Stimulated activated CD4-positive, alpha-beta T cell treated with anti-CD3 and anti-CD28 coated beads, TNF-alpha, amount 100 ng/mL, for 1 hour (primary cell): Measurements from ENCODE around the gene GPRIN3.

Source experiments
- DNase-seq, 3 donors: peaks; one replicate each; pipeline ENCODE4 v3.0.0-alpha.2; 2020; ENCODE audit warnings: low read depth in 3 of 3, low spot score in 1 of 3

GPRIN3 gene

DNA sequence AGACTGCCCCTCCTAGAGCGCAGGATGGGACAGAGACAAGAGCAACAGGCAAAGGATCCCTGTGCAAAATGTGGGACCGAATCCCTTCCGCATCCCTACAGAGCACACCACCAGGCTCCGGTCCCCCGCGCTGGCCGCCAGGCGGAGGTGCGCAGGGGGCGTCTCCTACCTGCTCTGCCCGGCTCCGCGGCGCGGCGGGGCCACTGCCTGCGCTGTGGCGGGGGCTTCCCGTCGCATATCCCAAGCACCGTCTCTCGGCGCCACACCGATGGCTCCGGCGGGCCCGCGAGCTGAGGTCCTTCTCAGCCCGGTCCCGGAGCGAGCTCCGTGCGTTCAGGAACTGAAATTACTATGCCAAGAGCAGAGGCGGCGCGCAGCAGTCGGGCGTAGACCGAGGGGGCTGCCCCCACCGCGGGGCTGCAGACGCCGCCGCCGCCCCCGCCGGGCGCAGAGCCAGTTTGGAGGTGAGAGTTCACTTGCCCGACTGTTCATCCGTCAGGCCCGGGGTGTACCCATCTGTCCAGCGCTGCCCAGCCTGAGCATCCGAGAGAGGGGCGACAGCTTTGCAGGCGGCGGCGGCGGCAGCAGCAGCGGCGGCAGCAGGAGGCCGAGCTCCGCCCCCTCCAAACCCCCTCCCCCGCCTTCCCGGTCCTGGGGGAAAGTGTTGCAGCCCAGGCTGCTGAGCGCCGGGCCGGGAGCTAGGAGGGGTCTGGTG is at the start of gene GPRIN3:
GPRIN3 (minus strand) TSS at position 355 of the 715 bp plus-strand sequence. CDS start 57,690 bp downstream, outside the sequence.
- peak in 2 of 3 donors; percentile 30 to 65 for DNase-seq

DNA sequence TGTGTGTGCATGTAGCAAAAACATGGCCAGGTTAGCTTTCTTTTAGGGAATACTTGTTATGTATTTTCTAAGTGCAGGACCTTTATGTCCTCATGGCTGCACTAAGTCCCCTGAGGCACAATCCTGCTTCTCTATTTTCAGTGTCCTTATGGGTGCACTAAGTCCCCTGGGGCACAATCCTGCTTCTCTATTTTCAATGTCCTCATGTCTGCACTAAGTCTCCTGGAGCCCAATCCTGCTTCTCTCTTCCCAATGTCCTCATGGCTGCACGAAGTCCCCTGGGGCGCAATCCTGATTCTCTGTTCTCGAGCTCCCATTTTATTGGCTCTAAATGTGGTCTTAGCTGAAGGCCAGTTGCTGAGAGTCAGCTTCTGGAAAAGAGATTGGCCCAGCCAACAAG is 49.7 kb upstream of the GPRIN3 start:
- DNase-seq, result no peak

DNA sequence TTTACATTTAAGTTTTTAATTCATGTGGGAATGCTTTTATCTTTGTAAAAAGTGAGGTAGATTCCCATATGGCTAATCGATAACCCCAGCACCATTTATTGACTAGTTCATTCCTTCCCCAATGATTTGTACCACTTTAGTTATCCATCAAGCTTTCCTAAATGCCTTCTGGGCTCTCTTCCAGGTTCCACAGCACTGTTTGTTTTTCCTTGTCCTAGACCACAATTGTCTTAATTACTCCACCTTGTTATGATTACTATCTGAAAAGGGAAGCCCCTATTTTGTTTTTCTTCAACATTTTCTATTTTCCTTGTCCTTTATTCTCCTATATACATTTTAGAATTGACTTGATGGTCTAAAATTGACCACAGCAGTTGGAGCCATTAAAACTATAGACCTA is 48.5 kb upstream of the GPRIN3 start:
- DNase-seq, result no peak

DNA sequence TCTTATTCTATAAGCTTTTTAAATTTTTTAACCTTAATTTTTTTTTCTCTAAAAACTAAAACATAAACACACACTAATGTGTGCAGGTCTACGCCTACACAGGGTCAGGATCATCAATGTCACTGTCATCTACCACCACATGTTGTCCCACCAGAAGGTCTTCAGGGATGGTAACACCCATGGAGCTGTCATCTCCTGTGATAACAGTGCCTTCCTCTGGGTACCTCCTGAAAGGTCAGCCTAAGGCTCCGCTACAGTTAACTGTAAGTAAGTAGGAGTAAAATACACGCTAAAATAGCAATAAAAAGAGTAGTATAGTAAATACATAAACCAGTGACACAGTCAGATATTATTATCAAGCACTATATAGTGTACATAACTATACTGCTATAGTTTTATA is 45.9 kb upstream of the GPRIN3 start:
- no peak for DNase-seq

DNA sequence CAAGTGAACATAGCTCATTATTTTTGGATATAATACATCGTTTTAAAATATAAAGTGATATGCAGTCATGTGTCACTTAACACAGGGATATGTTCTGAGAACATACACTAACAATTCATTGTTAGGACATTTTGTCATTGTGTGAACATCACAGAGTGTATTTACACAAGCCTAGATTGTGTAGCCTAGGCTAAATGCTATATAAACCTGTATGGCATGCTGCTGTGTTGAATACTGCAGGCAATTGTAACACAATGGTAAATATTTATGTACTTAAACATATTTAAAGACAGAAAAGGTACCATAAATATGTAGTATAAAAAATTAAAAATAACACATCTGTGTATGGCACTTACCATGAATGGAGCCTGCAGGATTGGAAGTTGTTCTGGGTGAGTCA is 44.9 kb upstream of the GPRIN3 start:
- no peak for DNase-seq

DNA sequence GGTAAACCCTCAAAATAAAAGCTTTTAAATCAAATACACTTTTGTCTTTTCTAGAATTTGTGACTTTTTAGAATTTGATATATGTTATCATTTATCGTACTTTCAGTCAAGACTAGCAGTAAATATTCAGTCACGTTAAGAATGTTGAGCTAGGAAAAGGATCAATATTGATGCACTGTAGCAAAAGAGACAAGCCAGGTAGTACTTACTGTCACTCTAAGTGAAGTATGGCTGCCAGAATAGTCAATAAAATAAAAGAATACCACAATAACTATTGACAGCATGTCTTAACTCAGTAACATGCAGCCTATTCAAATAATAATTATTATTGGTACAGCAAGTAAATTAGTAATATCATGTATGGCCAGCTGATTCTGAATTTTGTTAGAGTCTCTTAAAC is 43.6 kb upstream of the GPRIN3 start:
- DNase-seq, result no peak

DNA sequence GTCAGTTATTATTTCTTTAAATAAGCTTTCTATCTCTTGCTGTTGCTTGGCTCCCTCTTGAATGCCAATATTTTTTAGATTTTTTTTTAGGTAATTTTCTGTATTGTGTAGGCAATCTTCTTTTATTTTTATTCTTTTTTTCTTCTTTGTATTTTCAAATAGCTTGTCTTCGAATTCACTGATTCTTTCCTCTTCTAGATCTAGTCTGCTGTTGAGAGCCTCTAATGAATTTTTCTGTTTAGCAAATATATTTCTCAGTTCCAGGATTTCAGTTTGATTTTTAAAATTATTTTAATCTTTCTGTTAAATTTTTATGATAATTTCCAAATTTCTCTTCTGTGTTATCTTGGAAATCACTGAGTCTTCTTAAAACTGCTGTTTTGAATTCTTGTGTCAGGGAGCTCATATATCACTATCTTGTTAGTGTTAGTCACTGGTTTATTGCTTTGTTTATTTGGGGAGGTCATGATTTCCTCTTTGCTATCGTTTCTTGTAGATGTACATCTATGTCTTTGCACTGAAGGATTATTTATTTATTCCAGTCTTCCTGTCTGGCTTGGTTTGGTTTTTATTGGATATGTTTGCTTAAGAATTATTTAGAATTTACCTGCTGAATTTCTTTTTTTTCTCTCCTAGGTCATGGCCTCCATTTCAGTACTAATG is 39.9 kb upstream of the GPRIN3 start:
- DNase-seq, result no peak

DNA sequence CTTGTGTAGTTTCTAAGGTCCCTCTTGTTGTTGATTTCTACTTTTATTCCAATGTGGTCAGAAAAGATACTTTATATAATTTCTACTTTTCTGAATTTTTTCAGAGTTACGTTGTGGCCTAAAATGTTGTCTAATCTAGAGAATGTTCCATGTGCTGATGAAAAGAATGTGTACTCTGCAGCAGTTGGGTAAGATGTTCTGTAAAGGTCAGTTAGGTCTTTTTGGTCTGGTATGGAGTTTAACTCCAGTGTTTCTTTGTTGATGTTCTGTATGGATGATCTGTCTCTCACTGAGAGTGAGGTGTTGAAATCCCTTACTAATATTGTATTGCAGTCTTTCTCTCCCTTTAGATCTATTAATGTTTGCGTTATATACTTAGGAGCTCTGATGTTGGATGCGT is 37.0 kb upstream of the GPRIN3 start:
- DNase-seq, result no peak

DNA sequence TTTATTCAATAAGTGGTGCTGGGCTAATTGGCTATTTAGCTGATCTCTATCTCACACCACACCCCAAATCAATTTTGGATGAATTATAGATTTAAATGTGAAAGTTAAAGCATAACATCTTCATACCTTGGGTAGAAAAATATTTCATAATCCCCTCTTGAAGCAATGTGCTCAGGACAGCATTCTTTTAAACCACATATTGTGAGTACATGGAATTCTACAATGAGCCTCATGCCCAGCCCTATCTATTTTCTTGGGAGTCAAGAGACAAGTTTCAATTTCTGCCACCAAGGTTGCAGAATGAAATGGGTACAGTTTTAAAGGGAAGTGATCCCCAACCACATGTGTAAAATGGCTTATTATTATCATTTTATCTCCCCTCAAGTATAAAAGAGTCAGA is 30.6 kb upstream of the GPRIN3 start:
- DNase-seq, result no peak

DNA sequence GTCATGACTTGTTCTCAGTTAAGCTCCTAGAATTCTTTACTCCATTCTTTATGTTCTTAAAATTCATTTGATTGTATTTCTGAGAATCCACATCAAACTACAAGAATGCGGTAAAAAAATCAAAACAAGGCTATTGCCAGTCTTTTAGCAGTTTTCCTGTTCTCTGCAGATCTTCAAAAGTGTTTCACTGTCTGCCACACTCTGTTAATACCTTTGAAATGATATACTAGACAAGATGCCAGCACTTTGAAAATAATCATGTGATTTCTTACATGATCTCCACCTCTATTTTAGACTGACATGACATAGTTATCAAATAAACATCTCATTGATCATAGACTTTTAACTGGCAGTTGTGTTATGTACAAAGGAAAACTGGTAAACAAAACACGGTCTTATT is 30.1 kb upstream of the GPRIN3 start:
- no peak for DNase-seq

DNA sequence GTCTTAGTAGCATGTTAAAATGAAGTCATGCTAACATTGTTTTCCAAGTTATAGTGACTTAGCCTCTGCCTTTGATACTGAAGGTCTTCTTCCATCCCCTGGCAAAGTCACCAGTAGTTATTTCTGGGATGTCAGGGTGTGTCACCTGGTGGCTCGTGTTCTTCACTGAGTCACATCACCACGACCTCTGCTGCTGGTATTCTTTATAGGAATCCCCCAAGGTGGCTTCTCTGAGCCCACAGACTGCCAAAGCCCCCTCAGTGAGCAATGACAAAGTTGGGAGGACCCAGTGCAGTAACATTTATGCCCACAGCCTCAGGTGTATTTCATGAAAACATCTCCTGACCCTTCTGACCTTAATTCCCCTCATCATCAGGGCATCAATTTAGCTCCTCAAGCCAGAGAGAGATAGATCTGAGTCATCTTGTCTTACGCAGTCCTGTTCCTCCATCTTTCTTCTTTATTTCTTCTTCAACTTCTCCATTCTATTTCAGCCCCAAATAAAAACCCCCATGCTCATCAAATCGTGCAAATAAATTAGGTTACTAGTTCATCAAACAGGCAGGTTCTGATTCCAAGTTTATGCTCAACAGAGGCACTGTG is 29.3 kb upstream of the GPRIN3 start:
- DNase-seq, result no peak

DNA sequence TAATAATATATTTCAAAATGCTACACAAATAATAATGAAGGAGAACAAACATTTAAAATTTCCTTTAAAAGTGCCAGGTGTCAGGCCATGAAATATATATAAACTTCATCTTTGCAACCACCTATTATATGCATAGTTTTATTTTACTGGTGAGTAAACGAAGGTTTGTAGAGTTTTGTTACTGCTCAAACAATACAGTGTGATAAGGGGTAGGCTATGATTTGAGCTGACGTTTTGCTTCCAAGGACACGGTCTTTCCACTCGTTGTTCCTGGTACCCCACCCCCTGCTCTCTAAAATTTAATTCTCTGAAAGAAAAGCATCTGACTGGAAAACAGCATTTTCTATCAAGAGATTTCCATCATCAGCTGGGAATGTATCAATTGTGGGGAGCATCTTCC is 27.2 kb upstream of the GPRIN3 start:
- DNase-seq, result no peak

DNA sequence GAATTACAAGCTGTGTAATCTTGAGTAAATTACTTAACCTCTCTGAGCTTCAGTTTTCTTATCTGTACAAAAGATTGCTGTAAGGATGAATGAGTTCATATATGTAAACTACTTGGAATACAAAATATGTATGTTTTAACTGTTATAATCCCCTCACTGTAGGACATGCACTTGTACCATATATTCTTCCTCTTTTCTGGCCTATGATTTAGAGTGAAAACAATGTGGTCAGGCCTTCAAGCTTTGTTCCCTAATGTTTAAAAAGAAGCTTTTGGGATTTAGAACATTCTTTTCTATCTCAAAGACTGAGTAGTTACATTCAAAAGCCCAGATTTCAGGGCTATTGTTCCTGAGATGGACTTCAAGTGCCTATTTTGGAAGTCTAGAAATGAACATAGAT is 26.7 kb upstream of the GPRIN3 start:
- DNase-seq, result no peak

DNA sequence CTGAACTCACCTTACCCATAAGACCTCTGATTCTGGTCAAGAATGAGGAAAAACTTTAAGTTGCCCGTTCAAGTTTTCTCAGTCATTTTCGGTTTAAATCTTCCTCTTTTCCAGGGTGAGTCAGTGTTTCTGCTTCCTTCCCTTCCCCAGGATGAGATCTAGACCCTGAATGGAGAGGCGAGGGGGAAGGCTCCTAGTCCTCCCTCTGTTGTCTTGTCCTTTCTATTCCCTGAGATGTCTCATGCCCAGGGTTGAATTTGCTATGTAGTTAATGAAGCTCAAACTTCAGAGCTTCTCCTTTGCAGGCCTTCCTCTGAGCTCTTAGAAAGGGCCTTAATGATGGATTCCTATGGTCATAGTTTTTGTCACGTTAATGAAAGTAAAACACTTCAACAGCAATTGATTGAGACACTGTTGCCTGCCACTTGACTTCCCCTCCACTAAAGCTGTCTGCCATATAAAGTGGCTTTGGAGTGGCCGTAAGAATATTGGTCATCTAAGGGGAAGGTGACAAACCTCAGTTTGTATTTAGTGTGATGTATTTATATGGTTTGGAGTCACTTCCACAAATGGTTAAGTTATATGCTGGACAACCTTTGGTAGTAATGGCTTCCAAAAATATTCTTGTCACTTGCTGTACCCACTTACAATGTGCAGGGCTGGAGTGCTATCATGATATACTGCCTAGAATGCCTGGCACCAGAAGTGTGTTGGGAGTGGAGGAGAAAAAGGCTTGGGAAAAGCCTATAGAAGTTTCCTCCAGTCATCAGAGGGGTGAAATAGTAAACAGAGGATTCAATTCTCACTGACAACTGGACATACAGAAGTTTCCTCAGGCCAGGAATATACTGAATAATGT is 24.3 kb upstream of the GPRIN3 start:
- DNase-seq, result no peak

DNA sequence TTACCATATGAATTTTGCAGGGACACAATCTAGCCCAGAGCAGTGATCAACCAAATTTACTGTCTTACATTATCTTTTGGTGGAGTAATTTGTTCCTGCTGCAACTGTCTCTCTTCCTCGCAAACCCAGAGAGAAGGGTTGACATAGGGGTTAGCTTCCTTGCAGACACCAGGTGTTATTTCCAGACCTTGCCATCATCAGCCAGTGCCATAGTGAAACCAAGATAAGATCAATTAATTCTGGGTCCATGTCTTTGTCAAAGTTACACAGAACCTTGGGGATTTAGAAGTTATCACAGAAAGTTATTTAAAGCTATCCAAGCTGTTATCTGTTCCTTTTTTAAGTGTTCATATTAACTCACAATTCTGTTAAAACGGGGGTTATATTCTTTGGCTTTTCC is 23.6 kb upstream of the GPRIN3 start:
- DNase-seq, result no peak

DNA sequence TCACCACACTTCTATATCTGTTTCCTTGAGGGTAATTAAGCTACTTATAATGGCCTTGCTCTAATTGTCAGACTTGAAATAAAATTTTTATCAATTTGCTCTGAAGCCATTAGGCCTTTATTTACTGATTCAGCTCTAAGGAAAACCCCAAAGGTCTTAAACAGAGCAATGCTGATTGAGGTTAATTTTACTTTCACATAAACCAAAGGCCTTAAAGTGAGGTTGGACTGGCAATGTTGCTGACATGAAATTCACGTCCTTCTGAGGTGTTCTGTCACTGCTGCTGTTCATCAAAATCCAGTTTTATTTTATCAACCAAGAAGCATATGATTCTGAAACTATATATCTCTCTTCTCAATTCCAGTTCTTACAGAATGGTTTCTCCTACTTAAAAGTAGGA is 21.7 kb upstream of the GPRIN3 start:
- no peak for DNase-seq

DNA sequence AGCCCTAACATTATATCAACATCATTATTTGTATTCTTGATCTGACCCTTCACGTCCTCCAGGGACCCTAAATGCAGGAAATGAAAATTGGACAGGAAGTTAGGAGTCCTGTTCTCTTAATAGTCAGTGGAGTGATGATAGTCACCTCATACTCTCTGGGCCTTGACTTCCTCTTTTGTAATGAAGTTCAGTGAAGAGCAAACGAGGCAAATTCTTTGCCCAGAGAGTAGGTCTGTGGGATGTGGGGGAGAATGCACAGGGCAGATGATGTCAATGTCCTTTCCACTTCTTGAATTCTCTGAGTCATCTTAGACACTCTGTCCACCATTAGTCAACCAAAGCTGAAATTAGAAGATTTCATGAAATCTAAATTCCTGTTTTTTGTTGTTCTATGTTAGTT is 17.1 kb upstream of the GPRIN3 start:
- DNase-seq, result no peak

DNA sequence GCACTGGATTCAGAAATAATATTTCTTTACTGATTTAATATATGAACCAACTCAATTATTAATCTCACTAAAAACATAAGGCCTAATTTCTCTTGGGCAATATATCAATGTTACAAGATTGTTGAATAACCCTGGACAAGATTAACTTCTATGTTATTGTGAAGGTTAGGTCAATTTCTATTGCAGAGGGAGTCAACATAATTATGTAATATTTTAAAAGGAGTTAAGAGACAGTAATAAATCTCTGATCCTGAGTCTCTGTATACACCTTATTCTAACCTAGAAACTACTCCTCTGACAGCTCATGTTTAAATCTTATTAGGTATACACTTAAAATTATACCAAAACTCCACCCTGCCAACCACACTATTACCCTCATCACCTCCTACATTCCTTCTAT is 15.1 kb upstream of the GPRIN3 start:
- DNase-seq, result no peak

DNA sequence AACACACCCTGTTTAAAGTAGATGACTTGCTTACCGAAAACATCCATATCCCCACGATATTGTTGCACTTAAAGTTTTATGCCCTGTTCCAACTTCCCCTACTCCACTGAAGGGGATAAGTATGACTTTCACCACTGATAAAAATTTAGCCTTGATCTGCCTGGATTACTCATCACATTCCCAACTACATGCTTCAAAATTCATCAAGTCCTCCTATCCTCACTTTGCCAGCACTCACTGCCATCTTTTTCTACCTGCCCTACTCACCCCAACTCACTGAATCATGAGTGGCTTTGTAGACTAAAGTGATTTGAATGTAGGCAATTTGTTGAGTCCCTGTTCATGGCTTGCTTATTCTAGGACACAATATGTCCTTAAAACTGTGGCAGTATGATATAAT is 12.2 kb upstream of the GPRIN3 start:
- DNase-seq, result no peak

DNA sequence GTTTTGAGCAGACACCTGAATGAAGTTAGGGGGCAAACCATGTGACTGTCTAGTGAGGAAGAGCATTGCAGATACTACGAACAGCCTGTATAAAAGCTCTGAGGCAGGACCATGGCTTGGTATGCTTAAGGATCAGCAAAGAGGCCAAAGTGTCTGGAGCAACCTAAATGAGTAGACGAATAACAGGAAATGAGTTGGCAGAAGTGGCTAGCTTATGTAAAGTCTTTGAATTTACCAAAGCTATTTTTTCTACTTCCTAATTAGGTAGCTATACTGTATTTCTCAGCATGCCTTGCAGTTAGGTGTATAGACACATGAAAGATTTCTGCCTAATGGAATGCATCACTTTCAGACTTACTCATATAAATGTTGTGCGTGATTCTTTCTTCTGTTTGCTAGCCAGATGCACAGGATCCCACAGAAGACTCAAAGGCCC is 9.3 kb upstream of the GPRIN3 start:
- DNase-seq, result no peak

DNA sequence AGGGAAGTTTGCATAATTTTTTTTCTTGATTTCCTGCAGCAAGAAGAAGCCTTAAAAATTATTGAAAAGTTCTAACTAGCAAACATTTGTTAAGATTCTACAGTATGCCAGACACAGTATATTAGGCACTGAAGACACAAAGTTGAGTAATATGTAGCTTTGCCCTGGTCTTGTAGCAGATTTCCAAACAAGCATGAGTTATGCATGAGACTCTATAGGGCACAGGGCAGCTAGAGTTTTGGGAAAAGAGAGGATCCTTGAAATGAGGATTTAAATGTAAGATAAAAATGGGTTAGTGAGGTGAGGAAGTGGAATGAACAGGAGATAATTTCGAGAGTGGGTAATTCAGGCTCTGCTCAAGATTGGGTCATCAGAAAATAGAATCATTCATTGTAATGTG is 8.6 kb upstream of the GPRIN3 start:
- no peak for DNase-seq

DNA sequence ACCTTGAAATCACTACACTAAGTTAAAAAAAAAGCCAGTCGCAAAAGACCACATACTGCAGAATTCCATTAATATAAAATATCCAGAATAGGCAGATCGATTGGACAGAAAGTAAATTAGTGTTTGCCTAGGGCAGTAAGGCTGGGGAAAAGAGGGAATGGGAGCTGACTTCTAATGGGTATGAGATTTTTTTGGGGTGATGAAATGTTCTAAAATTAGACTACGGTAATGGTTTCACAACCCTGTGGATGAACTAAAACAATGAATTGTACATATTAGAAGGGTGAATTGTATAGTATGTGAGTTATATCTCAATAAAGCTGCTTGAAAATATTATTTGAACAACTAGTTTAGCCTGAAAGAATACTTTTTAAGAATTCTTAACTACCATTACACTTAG is 6.7 kb upstream of the GPRIN3 start:
- DNase-seq, result no peak
